ENCODE results near the gene THSD7B. TPM values are rescaled to one million over a fixed set of nuclear protein-coding genes. Genes with fewer than 3 reads are reported as not detected.

THSD7B gene
- total RNA-seq, 1 donor from 2014 or later: 10.5 TPM

DNA sequence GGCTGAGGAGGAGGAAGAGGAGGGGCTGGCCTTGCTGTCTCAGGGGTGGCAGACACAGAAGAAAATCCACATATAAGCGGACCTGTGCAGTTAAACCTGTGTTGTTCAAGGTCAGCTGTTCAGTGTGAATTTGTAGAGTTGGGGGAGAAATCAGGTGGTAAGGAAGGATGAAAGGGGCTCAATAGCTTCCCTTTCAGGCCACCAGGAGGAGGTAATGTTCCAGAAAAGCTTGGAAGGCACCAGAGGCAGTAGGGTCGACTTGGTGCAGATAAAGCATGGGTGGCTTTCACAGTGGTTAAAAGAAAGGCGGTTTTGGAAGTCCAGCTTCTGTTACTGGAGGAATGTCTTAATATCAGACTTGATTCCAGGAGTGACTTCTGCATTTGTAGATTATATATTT, 167.4 kb downstream of the THSD7B start:
- Mint-ChIP-seq H3K9me3 (ENCODE audit: unreplicated experiment) (no peaks in the 10 kb centered on the region), H3K4me1 (ENCODE audit: unreplicated experiment) (peaks cover 2% of the 10 kb centered on the region), H3K27me3 (ENCODE audit: unreplicated experiment) (no peaks in the 10 kb centered on the region), H3K4me3 (ENCODE audit: unreplicated experiment) (no peak overlapping the region), H3K27ac (ENCODE audit: unreplicated experiment) (no peak overlapping the region), H3K36me3 (ENCODE audit: low read depth, unreplicated experiment) (no peaks in the 10 kb centered on the region)
- TF ChIP-seq, protein P1, sequence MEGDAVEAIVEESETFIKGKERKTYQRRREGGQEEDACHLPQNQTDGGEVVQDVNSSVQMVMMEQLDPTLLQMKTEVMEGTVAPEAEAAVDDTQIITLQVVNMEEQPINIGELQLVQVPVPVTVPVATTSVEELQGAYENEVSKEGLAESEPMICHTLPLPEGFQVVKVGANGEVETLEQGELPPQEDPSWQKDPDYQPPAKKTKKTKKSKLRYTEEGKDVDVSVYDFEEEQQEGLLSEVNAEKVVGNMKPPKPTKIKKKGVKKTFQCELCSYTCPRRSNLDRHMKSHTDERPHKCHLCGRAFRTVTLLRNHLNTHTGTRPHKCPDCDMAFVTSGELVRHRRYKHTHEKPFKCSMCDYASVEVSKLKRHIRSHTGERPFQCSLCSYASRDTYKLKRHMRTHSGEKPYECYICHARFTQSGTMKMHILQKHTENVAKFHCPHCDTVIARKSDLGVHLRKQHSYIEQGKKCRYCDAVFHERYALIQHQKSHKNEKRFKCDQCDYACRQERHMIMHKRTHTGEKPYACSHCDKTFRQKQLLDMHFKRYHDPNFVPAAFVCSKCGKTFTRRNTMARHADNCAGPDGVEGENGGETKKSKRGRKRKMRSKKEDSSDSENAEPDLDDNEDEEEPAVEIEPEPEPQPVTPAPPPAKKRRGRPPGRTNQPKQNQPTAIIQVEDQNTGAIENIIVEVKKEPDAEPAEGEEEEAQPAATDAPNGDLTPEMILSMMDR (IDR thresholded peaks at IDR 0.05; ENCODE audit: unreplicated experiment): peak; percentile 54
- peak; percentile 37 for DNase-seq (ENCODE audit: low spot score)

DNA sequence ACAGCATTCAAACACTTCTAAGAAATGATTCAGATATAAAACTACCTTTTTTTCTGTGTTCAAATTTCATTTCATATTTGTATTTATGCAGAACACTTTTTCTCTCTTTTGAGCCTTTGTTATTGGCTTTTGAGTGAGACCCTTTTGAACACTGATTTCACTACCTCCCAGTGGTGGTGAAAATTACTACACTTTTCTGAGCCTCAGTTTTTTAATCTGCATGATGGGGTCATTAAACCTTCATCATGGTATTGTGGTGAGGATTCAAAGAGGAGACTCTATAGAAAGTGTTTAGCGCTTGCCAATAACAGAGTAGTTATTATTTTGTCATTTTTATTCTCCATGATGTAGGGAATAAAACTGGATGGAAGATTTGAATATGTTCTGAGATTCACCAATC, 169.8 kb downstream of the THSD7B start:
- no peaks in the 10 kb centered on the region for H3K27me3 Mint-ChIP-seq (ENCODE audit: unreplicated experiment)
- DNase-seq (ENCODE audit: low spot score): no peak

DNA sequence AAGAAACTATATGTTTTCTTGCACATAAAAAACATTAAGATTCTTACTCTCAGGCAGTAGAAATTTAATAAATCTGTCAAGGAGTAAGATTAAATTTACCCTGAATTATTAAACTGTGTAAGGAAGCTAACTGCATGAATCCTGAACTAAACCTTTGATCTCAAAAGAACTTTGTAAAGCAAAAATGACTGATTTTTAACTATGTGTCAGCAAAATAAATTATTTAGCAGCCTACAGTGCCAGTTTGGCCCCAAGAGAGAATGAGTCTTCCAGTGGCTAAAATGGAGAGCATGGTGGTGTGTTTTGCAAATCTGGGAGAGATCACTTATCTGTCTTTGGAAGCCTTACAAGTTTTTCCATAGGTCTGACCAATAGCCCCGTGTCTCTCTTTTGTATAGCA, 190.7 kb downstream of the THSD7B start:
- no peaks in the 10 kb centered on the region for H3K9me3 Mint-ChIP-seq (ENCODE audit: unreplicated experiment)
- peaks cover 6% of the 10 kb centered on the region for H3K4me1 Mint-ChIP-seq (ENCODE audit: unreplicated experiment)
- H3K36me3 Mint-ChIP-seq (ENCODE audit: low read depth, unreplicated experiment): no peaks in the 10 kb centered on the region
- no peak overlapping the region for H3K4me3 Mint-ChIP-seq (ENCODE audit: unreplicated experiment)
- DNase-seq (ENCODE audit: low spot score): no peak
- no peaks in the 10 kb centered on the region for H3K27me3 Mint-ChIP-seq (ENCODE audit: unreplicated experiment)
- no peak overlapping the region for H3K27ac Mint-ChIP-seq (ENCODE audit: unreplicated experiment)
- TF ChIP-seq, protein P1 (IDR thresholded peaks at IDR 0.05; ENCODE audit: unreplicated experiment): no peak

More for the DNA sequence above, 169.8 kb downstream of the THSD7B start:
- Mint-ChIP-seq H3K27ac (ENCODE audit: unreplicated experiment) (no peak overlapping the region), H3K9me3 (ENCODE audit: unreplicated experiment) (no peaks in the 10 kb centered on the region), H3K36me3 (ENCODE audit: low read depth, unreplicated experiment) (no peaks in the 10 kb centered on the region), H3K4me3 (ENCODE audit: unreplicated experiment) (no peak overlapping the region), H3K4me1 (ENCODE audit: unreplicated experiment) (peaks cover 2% of the 10 kb centered on the region)
- TF ChIP-seq, protein P1 (IDR thresholded peaks at IDR 0.05; ENCODE audit: unreplicated experiment): peak; percentile 46

DNA sequence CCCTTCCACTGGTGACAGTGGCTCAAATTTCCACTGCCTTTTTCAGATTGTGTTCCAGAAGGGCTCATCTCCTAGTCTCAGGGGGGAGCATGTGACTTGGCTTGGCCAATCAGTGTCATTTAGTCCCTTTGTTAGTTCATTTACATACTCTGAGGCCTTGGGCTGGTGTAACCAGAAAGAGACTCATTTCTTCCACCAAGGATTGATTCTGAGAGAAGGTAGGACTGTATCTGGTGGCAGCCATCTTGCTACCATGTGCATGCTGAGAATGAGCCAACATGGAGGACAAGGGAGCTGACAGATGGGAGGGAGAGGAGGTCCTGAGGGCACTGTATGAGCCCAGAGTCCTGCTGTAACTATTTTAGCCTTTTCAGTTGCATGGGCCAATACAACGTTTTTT, 191.7 kb downstream of the THSD7B start:
- TF ChIP-seq, protein P1 (IDR thresholded peaks at IDR 0.05; ENCODE audit: unreplicated experiment): no peak
- no peak overlapping the region for H3K27ac Mint-ChIP-seq (ENCODE audit: unreplicated experiment)
- no peaks in the 10 kb centered on the region for H3K9me3 Mint-ChIP-seq (ENCODE audit: unreplicated experiment)
- H3K4me1 Mint-ChIP-seq (ENCODE audit: unreplicated experiment): peaks cover 6% of the 10 kb centered on the region
- H3K36me3 Mint-ChIP-seq (ENCODE audit: low read depth, unreplicated experiment): no peaks in the 10 kb centered on the region
- no peak overlapping the region for H3K4me3 Mint-ChIP-seq (ENCODE audit: unreplicated experiment)
- no peak for DNase-seq (ENCODE audit: low spot score)
- no peaks in the 10 kb centered on the region for H3K27me3 Mint-ChIP-seq (ENCODE audit: unreplicated experiment)

DNA sequence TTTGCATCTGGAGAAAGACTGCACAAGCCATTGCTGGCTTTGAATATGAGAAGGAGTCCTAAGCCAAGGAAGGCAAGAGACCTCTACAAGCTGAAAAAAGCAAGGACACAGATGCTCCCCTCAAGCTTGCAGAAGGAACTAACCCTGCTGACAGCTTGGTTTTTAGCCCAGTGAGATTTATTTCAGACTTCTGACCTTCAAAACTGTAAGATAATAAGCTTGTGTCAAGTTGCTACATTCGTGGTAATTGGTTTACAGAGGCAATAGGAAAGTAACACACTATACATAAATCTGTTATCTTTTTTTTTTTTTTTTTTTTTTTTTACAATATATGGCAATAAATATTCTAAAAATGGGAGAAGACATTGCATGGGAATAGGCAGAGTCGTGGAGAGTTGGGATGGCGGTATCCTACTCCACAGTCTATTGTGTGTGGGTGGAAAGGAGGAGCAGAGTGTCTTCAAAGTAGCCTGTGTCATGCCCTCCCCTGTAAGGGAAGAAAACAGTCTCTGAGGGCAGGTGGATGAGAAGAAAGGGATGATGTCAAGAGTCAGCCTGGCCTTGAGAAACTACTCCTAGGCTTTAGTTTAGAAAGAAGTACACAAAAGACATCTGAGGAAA, 196.9 kb downstream of the THSD7B start:
- H3K27me3 Mint-ChIP-seq (ENCODE audit: unreplicated experiment): no peaks in the 10 kb centered on the region
- H3K4me3 Mint-ChIP-seq (ENCODE audit: unreplicated experiment): no peak overlapping the region
- DNase-seq (ENCODE audit: low spot score): no peak
- H3K27ac Mint-ChIP-seq (ENCODE audit: unreplicated experiment): no peak overlapping the region
- no peaks in the 10 kb centered on the region for H3K36me3 Mint-ChIP-seq (ENCODE audit: low read depth, unreplicated experiment)
- peaks cover 6% of the 10 kb centered on the region for H3K4me1 Mint-ChIP-seq (ENCODE audit: unreplicated experiment)
- H3K9me3 Mint-ChIP-seq (ENCODE audit: unreplicated experiment): no peaks in the 10 kb centered on the region
- TF ChIP-seq, protein P1 (IDR thresholded peaks at IDR 0.05; ENCODE audit: unreplicated experiment): no peak

Measured in endothelial cell (in vitro differentiated cells).